Transverse colon (tissue), 4 donors: Measurements from ENCODE around the gene KLHL18. TPM values are rescaled to one million over a fixed set of nuclear protein-coding genes. Genes with fewer than 3 reads are reported as not detected.
"Not testable (repeated sequence)": the region's sequence is repeated elsewhere in the genome, so short reads cannot be mapped to it uniquely, and the experiment has no call there.

Experiments
- DNase-seq: peaks from one replicate; pipeline ENCODE4 v3.0.0-alpha.2; 2019
- H3K27ac ChIP-seq, 4 donors: fragments of 200-600 bp; sonication (generic); 2 replicates each; pipeline ENCODE4 v1.5.1; 2016 to 2018; ENCODE audit warnings: inconsistent platforms in 4 of 4
- H3K27me3 ChIP-seq: fragments of 200-600 bp; sonication (generic); 2 replicates; pipeline ENCODE4 v1.5.1; 2017; ENCODE audit warnings: inconsistent platforms
- H3K36me3 ChIP-seq, 4 donors: fragments of 200-600 bp; sonication (generic); 2 replicates each; pipeline ENCODE4 v1.5.1; 2017 to 2019; ENCODE audit warnings: inconsistent platforms in 4 of 4
- H3K4me1 ChIP-seq, 4 donors: fragments of 200-600 bp; sonication (generic); 2 replicates each; pipeline ENCODE4 v1.5.1; 2017 to 2020; ENCODE audit warnings: inconsistent platforms in 4 of 4
- H3K4me3 ChIP-seq, 4 donors: fragments of 200-600 bp; sonication (generic); 1 replicate in 1 of 4; 2 replicates in 3 of 4; pipeline versions ENCODE4 v1.5.1 to v1.6.1; 2017 to 2019; ENCODE audit warnings: inconsistent platforms in 4 of 4
- H3K9me3 ChIP-seq, 2 donors: fragments of 200-600 bp; sonication (generic); 2 replicates each; pipeline ENCODE4 v1.5.1; 2017 to 2019; ENCODE audit warnings: inconsistent platforms in 2 of 2
- EP300 ChIP-seq: sonication (generic); formaldehyde crosslinking; IDR thresholded peaks from one replicate; pipeline ENCODE4 v1.6.1; 2017; ENCODE audit warnings: antibody characterized with exemption, low read depth
- POLR2A ChIP-seq: fragments of 450-650 bp; IDR thresholded peaks from one replicate; pipeline ENCODE4 v1.6.1; 2016; ENCODE audit warnings: antibody characterized with exemption, mild to moderate bottlenecking, moderate library complexity
- POLR2AphosphoS5 ChIP-seq, 3 donors: sonication (generic); formaldehyde crosslinking; IDR thresholded peaks; one replicate each; pipeline ENCODE4 v1.6.1; 2016; ENCODE audit warnings: antibody characterized with exemption in 3 of 3
- WGBS, 2 donors: methylation state at CpG; one replicate each; pipeline ENCODE4 v1.1.5; 2018; ENCODE audit warnings: low coverage in 1 of 2; 5-methylcytosine and 5-hydroxymethylcytosine counted together
- in situ Hi-C, 4 donors: fragments of 200-750 bp; cut with MboI; loops; one replicate each; pipeline versions ENCODE4 v1.15.0 to v1.15.1; 2017; ENCODE audit warnings: low sequenced_read_pairs in 3 of 4, low pct_ligation_motif_present in 1 of 4, low pct_unique_long_range_greater_than_20kb in 1 of 4
- intact Hi-C: fragments of 100-400 bp; cut with DNase I; formaldehyde crosslinking; loops from one replicate; pipeline ENCODE4 v1.15.1; 2023; ENCODE audit warnings: low total_unique reads
- total RNA-seq, 4 donors: library from RNA; depleted of rRNA; stranded (reverse); fragments of >200 nt; gene quantifications; one replicate each; pipeline ENCODE4 v1.1.0, GENCODE V29; 2016
- TF ChIP-seq, protein P1 (sequence below), 5 experiments: fragments of 200-600 bp in 3 of 5; fragments of 450-650 bp in 2 of 5; sonication (generic) in 3 of 5; IDR thresholded peaks; 1 replicate in 2 of 5; 2 replicates in 3 of 5; pipeline ENCODE4 v1.5.1; 2016 to 2017; ENCODE audit warnings: antibody characterized with exemption in 5 of 5, inconsistent platforms in 3 of 5, mild to moderate bottlenecking in 2 of 5, moderate library complexity in 1 of 5

Gene KLHL18
- total RNA-seq, 4 donors from 2014 or later, result 12.2 to 48.6 (median 14.5) TPM

DNA sequence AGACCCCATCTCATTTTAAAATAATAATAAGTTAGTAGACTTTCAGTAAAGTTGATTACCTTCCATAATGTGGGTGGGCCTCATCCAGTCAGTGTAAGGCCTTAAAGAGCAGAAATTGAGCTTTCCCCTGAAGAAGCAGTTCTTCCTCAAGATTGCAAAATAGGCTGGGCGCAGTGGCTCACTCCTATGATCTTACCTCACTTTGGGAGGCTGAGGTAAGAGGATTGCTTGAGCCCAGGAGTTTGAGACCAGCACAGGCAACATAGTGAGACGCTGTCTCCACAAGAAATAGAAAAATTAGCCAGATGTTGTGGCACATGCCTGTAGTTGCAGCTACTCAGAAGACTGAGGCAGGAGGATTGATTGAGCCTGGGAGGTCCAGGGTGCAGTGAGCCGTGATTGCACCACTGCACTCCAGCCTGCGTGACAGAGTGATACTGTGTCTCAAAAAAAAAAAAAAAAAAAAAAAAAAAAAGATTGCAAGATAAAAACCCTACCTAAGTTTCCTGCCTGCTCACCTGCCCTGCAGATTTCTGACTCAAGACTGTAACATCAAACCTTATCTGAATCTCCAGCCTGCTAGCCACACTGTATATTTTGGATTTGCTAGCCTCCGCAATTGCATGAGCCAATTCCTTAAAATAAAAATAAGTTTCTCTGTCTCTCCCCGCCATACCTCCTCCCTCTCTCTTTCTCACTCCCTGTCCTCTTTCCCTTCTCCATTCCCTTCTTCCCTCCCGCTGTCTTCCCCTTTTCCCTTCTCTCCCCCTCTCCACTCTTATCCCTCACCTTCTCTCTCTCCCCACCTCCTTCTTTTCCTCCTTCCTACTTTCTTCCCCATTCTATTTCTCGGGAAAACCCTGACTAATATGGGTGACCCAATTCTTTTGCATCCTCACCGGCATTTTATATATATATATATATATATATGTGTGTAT is 16.9 kb downstream of the KLHL18 start:
- in situ Hi-C loops, result no loop called here
- DNase-seq, result no peak
- Histone ChIP-seq H3K27me3 (no peaks in the 10 kb centered on the region), H3K4me3 (no peak overlapping the region), H3K4me1 (peaks cover 0 to 10% (median 3%) of the 10 kb centered on the region in 4 donors), H3K27ac (no peak overlapping the region), H3K36me3 (peaks cover 0 to 11% (median 4%) of the 10 kb centered on the region in 4 donors), H3K9me3 (no peaks in the 10 kb centered on the region)
- TF ChIP-seq, protein P1, sequence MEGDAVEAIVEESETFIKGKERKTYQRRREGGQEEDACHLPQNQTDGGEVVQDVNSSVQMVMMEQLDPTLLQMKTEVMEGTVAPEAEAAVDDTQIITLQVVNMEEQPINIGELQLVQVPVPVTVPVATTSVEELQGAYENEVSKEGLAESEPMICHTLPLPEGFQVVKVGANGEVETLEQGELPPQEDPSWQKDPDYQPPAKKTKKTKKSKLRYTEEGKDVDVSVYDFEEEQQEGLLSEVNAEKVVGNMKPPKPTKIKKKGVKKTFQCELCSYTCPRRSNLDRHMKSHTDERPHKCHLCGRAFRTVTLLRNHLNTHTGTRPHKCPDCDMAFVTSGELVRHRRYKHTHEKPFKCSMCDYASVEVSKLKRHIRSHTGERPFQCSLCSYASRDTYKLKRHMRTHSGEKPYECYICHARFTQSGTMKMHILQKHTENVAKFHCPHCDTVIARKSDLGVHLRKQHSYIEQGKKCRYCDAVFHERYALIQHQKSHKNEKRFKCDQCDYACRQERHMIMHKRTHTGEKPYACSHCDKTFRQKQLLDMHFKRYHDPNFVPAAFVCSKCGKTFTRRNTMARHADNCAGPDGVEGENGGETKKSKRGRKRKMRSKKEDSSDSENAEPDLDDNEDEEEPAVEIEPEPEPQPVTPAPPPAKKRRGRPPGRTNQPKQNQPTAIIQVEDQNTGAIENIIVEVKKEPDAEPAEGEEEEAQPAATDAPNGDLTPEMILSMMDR (IDR thresholded peaks at IDR 0.05), result no peak
- no peak for TF ChIP-seq POLR2AphosphoS5 (IDR thresholded peaks at IDR 0.05)
- no peak for TF ChIP-seq POLR2A
- TF ChIP-seq EP300, result no peak
- intact Hi-C loops, result no loop called here
- 87 to 92% methylated on average over 3 to 9 of the region's 9 CpGs for WGBS, 2 donors

GRCh38 chr3:47301456-47301855 is 18.7 kb downstream of the KLHL18 start:
- DNase-seq, result no peak
- no peak overlapping the region for H3K4me3 ChIP-seq
- peaks cover 0 to 5% (median under 1%) of the 10 kb centered on the region in 4 donors for H3K4me1 ChIP-seq
- H3K36me3 ChIP-seq, result peaks cover 0 to 11% (median 4%) of the 10 kb centered on the region in 4 donors
- intact Hi-C loops (no loop called here), in situ Hi-C loops (no loop called here)
- TF ChIP-seq POLR2AphosphoS5 (IDR thresholded peaks at IDR 0.05), result no peak
- TF ChIP-seq, protein P1 (IDR thresholded peaks at IDR 0.05), result no peak
- no peak for TF ChIP-seq POLR2A
- TF ChIP-seq EP300, result no peak
- no peaks in the 10 kb centered on the region for H3K27me3 ChIP-seq
- H3K27ac ChIP-seq, result no peak overlapping the region
- no peaks in the 10 kb centered on the region for H3K9me3 ChIP-seq

GRCh38 chr3:47306022-47306421 is 23.3 kb downstream of the KLHL18 start:
- 73 to 77% methylated on average over 2 of the region's 2 CpGs for WGBS, 2 donors
- DNase-seq, result no peak
- no peaks in the 10 kb centered on the region for H3K9me3 ChIP-seq
- H3K36me3 ChIP-seq, result peaks cover 0 to 11% (median 4%) of the 10 kb centered on the region in 4 donors
- intact Hi-C loops, result no loop called here
- TF ChIP-seq, protein P1 (IDR thresholded peaks at IDR 0.05), result no peak
- TF ChIP-seq EP300 (no peak), POLR2AphosphoS5 (IDR thresholded peaks at IDR 0.05) (no peak), POLR2A (no peak)
- H3K27me3 ChIP-seq, result no peaks in the 10 kb centered on the region
- no peak overlapping the region for H3K4me3 ChIP-seq
- H3K4me1 ChIP-seq, result no peaks in the 10 kb centered on the region
- H3K27ac ChIP-seq, result no peak overlapping the region
- in situ Hi-C loops, result no loop called here

DNA sequence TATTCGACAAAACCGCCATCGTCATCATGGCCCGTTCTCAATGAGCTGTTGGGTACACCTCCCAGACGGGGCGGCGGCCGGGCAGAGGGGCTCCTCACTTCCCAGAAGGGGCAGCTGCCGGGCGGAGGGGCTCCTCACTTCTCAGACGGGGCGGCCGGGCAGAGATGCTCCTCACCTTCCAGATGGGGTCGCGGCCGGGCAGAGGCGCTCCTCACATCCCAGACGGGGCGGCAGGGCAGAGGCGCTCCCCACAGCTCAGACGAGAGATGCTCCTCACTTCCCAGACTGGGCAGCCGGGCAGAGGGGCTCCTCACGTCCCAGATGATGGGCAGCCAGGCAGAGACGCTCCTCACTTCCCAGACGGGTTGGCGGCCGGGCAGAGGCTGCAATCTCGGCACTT is 26.5 kb downstream of the KLHL18 start:
- WGBS, 2 donors, result 97% methylated on average over 28 of the region's 28 CpGs; no CpG with 5 or more reads in 1 of the 2 donors
- H3K36me3 ChIP-seq, H3K27ac ChIP-seq, H3K4me1 ChIP-seq, H3K27me3 ChIP-seq, in situ Hi-C loops, DNase-seq, H3K9me3 ChIP-seq, H3K4me3 ChIP-seq, intact Hi-C loops: not testable (repeated sequence)
